Measurements from ENCODE around the gene ANKRD24. TPM values are rescaled to one million over a fixed set of nuclear protein-coding genes. Genes with fewer than 3 reads are reported as not detected.
"Not testable (repeated sequence)": the region's sequence is repeated elsewhere in the genome, so short reads cannot be mapped to it uniquely, and the experiment has no call there.

The ANKRD24 gene
- total RNA-seq, 1 experiment from 2014 or later: 0.39 TPM

GRCh38 chr19:4228765-4229178, 46.3 kb downstream of the ANKRD24 start:
- POLR2A ChIA-PET: no interaction called here

GRCh38 chr19:4229179-4229931, 46.9 kb downstream of the ANKRD24 start, which contains the start of gene EBI3:
Gene EBI3 (plus strand): TSS chr19:4229523. CDS start chr19:4229551, 28 bp downstream.
- CTCF ChIA-PET: no interaction called here
- POLR2A ChIA-PET: no interaction called here
- Histone ChIP-seq H3K4me3 (ENCODE audit: low read depth, low read length) (peak within 1 kb of the TSS; percentile 17), H3K4me1 (peaks cover 11% of the 10 kb centered on the region), H3K36me3 (ENCODE audit: control insufficient read depth, insufficient read depth, low read length) (no peaks in the 10 kb centered on the region), H3K27me3 (replicated peaks; ENCODE audit: control insufficient read depth, insufficient read depth, low read length) (no peaks in the 10 kb centered on the region), H3K9me3 (no peaks in the 10 kb centered on the region)
- Mint-ChIP-seq H3K4me3 (ENCODE audit: unreplicated experiment) (no peak within 1 kb of the TSS), H3K4me1 (ENCODE audit: low read depth, unreplicated experiment) (peaks cover 4% of the 10 kb centered on the region), H3K36me3 (ENCODE audit: insufficient read depth, unreplicated experiment) (no peaks in the 10 kb centered on the region), H3K27ac (ENCODE audit: unreplicated experiment) (no peak within 1 kb of the TSS), H3K9me3 (ENCODE audit: unreplicated experiment) (no peaks in the 10 kb centered on the region), H3K27me3 (ENCODE audit: insufficient read depth, unreplicated experiment) (no peaks in the 10 kb centered on the region)
- intact Hi-C loops (cut with micrococcal nuclease; ENCODE audit: unreplicated experiment): no loop called here
- no TSS peak for BruUV-seq (replicated peaks)
- TF ChIP-seq CTCF (IDR thresholded peaks at IDR 0.05; ENCODE audit: insufficient read depth in 1 of 2, low read depth in 1 of 2, low read length in 1 of 2, severe bottlenecking in 1 of 2, unreplicated experiment in 1 of 2): no peak
- DNase-seq: peak; percentile 51 to 79

More at GRCh38 chr19:4228765-4229178, 46.3 kb downstream of the ANKRD24 start:
- Histone ChIP-seq H3K9me3 (no peaks in the 10 kb centered on the region), H3K4me3 (ENCODE audit: low read depth, low read length) (peak overlapping the region; percentile 17), H3K4me1 (peaks cover 11% of the 10 kb centered on the region), H3K27me3 (replicated peaks; ENCODE audit: control insufficient read depth, insufficient read depth, low read length) (no peaks in the 10 kb centered on the region), H3K36me3 (ENCODE audit: control insufficient read depth, insufficient read depth, low read length) (no peaks in the 10 kb centered on the region)
- no peaks in the 10 kb centered on the region for H3K9me3 Mint-ChIP-seq (ENCODE audit: unreplicated experiment)
- CTCF ChIA-PET: no interaction called here
- no TSS peak for BruUV-seq (replicated peaks)
- no peak for TF ChIP-seq CTCF (IDR thresholded peaks at IDR 0.05; ENCODE audit: insufficient read depth in 1 of 2, low read depth in 1 of 2, low read length in 1 of 2, severe bottlenecking in 1 of 2, unreplicated experiment in 1 of 2)
- no peak overlapping the region for H3K27ac Mint-ChIP-seq (ENCODE audit: unreplicated experiment)
- no peaks in the 10 kb centered on the region for H3K4me1 Mint-ChIP-seq (ENCODE audit: low read depth, unreplicated experiment)
- intact Hi-C loops (cut with micrococcal nuclease; ENCODE audit: unreplicated experiment): no loop called here
- no peak overlapping the region for H3K4me3 Mint-ChIP-seq (ENCODE audit: unreplicated experiment)
- H3K27me3 Mint-ChIP-seq (ENCODE audit: insufficient read depth, unreplicated experiment): no peaks in the 10 kb centered on the region
- no peak for DNase-seq
- H3K36me3 Mint-ChIP-seq (ENCODE audit: insufficient read depth, unreplicated experiment): no peaks in the 10 kb centered on the region

- H3K4me3 ChIP-seq (ENCODE audit: low read depth, low read length); H3K27me3 Mint-ChIP-seq (ENCODE audit: insufficient read depth, unreplicated experiment); H3K36me3 Mint-ChIP-seq (ENCODE audit: insufficient read depth, unreplicated experiment); H3K4me1 Mint-ChIP-seq (ENCODE audit: low read depth, unreplicated experiment); BruUV-seq (replicated peaks); intact Hi-C loops (cut with micrococcal nuclease; ENCODE audit: unreplicated experiment); H3K9me3 Mint-ChIP-seq (ENCODE audit: unreplicated experiment); H3K4me3 Mint-ChIP-seq (ENCODE audit: unreplicated experiment); H3K27me3 ChIP-seq (replicated peaks; ENCODE audit: control insufficient read depth, insufficient read depth, low read length); CTCF ChIA-PET; DNase-seq; POLR2A ChIA-PET; H3K27ac Mint-ChIP-seq (ENCODE audit: unreplicated experiment); H3K9me3 ChIP-seq; H3K36me3 ChIP-seq (ENCODE audit: control insufficient read depth, insufficient read depth, low read length): not testable (repeated sequence)
- peaks cover 11% of the 10 kb centered on the region for H3K4me1 ChIP-seq
These were observed 47.7 kb downstream of the ANKRD24 start for GRCh38 chr19:4230237-4230636.

DNA sequence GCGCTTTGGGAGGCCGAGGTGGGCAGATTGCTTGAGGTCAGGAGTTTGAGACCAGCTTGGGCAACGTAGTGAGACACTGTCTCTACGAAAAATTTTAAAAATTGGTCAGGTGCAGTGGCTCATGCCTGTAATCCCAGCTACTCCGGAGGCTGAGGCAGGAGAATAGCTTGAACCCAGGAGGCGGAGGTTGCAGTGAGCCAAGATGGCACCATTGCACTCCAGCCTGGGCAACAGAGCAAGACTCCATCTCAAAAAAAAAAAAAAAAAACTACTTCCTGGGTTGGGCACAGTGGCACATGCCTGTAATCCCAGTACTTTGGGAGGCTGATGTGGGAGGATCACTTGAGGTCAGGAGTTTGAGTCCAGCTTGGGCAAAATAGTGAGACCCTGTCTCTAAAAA, 49.0 kb downstream of the ANKRD24 start:
- H3K4me1 Mint-ChIP-seq (ENCODE audit: low read depth, unreplicated experiment); intact Hi-C loops (cut with micrococcal nuclease; ENCODE audit: unreplicated experiment); POLR2A ChIA-PET; H3K36me3 ChIP-seq (ENCODE audit: control insufficient read depth, insufficient read depth, low read length); H3K4me3 Mint-ChIP-seq (ENCODE audit: unreplicated experiment); H3K9me3 Mint-ChIP-seq (ENCODE audit: unreplicated experiment); H3K36me3 Mint-ChIP-seq (ENCODE audit: insufficient read depth, unreplicated experiment); H3K27ac Mint-ChIP-seq (ENCODE audit: unreplicated experiment); H3K27me3 ChIP-seq (replicated peaks; ENCODE audit: control insufficient read depth, insufficient read depth, low read length); H3K9me3 ChIP-seq; H3K4me3 ChIP-seq (ENCODE audit: low read depth, low read length); BruUV-seq (replicated peaks); H3K27me3 Mint-ChIP-seq (ENCODE audit: insufficient read depth, unreplicated experiment); DNase-seq: not testable (repeated sequence)
- peaks cover 11% of the 10 kb centered on the region for H3K4me1 ChIP-seq
- CTCF ChIA-PET: interaction anchor here (0.6 kb wide), 1 partner anchor 111 kb away, joined by 3 read pairs; no protein-coding TSS in a partner anchor

DNA sequence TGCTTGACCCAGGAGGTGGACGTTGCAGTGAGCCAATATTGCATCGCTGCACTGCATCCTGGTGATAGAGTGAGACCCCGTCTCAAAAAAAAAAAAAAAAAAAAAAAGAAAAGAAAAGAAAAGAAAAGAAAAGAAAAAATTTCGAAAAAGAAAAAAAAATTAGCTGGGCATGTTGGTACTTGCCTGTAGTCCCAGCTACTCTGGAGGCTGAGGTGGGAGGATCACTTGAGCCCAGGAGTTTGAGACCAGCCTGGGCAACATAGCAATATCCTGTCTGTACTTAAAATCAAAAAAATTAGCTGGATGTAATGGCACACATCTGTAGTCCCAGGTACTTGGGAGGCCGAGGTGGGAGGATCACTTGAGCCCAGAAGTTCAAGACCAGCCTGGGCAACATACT, 49.6 kb downstream of the ANKRD24 start:
- H3K27ac Mint-ChIP-seq (ENCODE audit: unreplicated experiment); intact Hi-C loops (cut with micrococcal nuclease; ENCODE audit: unreplicated experiment); POLR2A ChIA-PET; H3K36me3 Mint-ChIP-seq (ENCODE audit: insufficient read depth, unreplicated experiment); H3K9me3 ChIP-seq; H3K4me3 Mint-ChIP-seq (ENCODE audit: unreplicated experiment); H3K27me3 ChIP-seq (replicated peaks; ENCODE audit: control insufficient read depth, insufficient read depth, low read length); H3K27me3 Mint-ChIP-seq (ENCODE audit: insufficient read depth, unreplicated experiment); H3K9me3 Mint-ChIP-seq (ENCODE audit: unreplicated experiment); H3K36me3 ChIP-seq (ENCODE audit: control insufficient read depth, insufficient read depth, low read length); BruUV-seq (replicated peaks); DNase-seq; H3K4me3 ChIP-seq (ENCODE audit: low read depth, low read length): not testable (repeated sequence)
- H3K4me1 Mint-ChIP-seq (ENCODE audit: low read depth, unreplicated experiment): peaks cover 12% of the 10 kb centered on the region
- H3K4me1 ChIP-seq: peaks cover 11% of the 10 kb centered on the region
- CTCF ChIA-PET: interaction anchor here (0.7 to 0.9 kb wide), 4 partner anchors 16 to 813 kb away, joined by 3 to 9 read pairs (median 5); no protein-coding TSS in a partner anchor

Data from Caco-2 (cell line).